Neural cell (in vitro differentiated cells): Measurements from ENCODE around the gene HPS1.

ENCODE experiments used
- EZH2 ChIP-seq: fragments of 200-600, 300-800 bp; shearing (Covaris generic), sonication (generic); IDR thresholded peaks from 2 replicates; pipeline ENCODE4 v1.6.1; 2014; ENCODE audit warnings: antibody characterized with exemption, low read length, borderline replicate concordance, mild to moderate bottlenecking; ENCODE audit not compliant: insufficient read depth, poor library complexity, severe bottlenecking
- MXI1 ChIP-seq: fragments of 450-650 bp; conservative IDR thresholded peaks from 2 replicates; pipeline ENCODE4 v1.6.1; 2014; ENCODE audit warnings: antibody characterized with exemption, mild to moderate bottlenecking; ENCODE audit not compliant: poor library complexity, severe bottlenecking
- POLR2AphosphoS5 ChIP-seq: IDR thresholded peaks from 2 replicates; pipeline ENCODE4 v1.6.1; 2012
- RAD21 ChIP-seq: fragments of 450-650 bp; conservative IDR thresholded peaks from 2 replicates; pipeline ENCODE4 v1.6.1; 2014; ENCODE audit warnings: antibody characterized with exemption, mild to moderate bottlenecking, moderate library complexity
- SMC3 ChIP-seq: fragments of 450-650 bp; conservative IDR thresholded peaks from 2 replicates; pipeline ENCODE4 v1.6.1; 2014; ENCODE audit warnings: antibody characterized with exemption, mild to moderate bottlenecking, moderate library complexity; ENCODE audit not compliant: poor library complexity
- TAF1 ChIP-seq: IDR thresholded peaks from 2 replicates; pipeline ENCODE4 v1.6.1; 2012; ENCODE audit warnings: low read depth
- TF ChIP-seq, protein P1 (sequence below): fragments of 450-650 bp; IDR thresholded peaks from 2 replicates; pipeline ENCODE4 v1.5.1; 2014; ENCODE audit warnings: antibody characterized with exemption, mild to moderate bottlenecking, moderate library complexity; ENCODE audit not compliant: poor library complexity, severe bottlenecking
- TF ChIP-seq, protein P2 (sequence below): IDR thresholded peaks from 2 replicates; pipeline ENCODE4 v1.6.1; 2012; ENCODE audit warnings: borderline replicate concordance

- TF ChIP-seq EZH2: no peak
- TF ChIP-seq, protein P1, sequence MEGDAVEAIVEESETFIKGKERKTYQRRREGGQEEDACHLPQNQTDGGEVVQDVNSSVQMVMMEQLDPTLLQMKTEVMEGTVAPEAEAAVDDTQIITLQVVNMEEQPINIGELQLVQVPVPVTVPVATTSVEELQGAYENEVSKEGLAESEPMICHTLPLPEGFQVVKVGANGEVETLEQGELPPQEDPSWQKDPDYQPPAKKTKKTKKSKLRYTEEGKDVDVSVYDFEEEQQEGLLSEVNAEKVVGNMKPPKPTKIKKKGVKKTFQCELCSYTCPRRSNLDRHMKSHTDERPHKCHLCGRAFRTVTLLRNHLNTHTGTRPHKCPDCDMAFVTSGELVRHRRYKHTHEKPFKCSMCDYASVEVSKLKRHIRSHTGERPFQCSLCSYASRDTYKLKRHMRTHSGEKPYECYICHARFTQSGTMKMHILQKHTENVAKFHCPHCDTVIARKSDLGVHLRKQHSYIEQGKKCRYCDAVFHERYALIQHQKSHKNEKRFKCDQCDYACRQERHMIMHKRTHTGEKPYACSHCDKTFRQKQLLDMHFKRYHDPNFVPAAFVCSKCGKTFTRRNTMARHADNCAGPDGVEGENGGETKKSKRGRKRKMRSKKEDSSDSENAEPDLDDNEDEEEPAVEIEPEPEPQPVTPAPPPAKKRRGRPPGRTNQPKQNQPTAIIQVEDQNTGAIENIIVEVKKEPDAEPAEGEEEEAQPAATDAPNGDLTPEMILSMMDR: no peak
- TF ChIP-seq, protein P2, sequence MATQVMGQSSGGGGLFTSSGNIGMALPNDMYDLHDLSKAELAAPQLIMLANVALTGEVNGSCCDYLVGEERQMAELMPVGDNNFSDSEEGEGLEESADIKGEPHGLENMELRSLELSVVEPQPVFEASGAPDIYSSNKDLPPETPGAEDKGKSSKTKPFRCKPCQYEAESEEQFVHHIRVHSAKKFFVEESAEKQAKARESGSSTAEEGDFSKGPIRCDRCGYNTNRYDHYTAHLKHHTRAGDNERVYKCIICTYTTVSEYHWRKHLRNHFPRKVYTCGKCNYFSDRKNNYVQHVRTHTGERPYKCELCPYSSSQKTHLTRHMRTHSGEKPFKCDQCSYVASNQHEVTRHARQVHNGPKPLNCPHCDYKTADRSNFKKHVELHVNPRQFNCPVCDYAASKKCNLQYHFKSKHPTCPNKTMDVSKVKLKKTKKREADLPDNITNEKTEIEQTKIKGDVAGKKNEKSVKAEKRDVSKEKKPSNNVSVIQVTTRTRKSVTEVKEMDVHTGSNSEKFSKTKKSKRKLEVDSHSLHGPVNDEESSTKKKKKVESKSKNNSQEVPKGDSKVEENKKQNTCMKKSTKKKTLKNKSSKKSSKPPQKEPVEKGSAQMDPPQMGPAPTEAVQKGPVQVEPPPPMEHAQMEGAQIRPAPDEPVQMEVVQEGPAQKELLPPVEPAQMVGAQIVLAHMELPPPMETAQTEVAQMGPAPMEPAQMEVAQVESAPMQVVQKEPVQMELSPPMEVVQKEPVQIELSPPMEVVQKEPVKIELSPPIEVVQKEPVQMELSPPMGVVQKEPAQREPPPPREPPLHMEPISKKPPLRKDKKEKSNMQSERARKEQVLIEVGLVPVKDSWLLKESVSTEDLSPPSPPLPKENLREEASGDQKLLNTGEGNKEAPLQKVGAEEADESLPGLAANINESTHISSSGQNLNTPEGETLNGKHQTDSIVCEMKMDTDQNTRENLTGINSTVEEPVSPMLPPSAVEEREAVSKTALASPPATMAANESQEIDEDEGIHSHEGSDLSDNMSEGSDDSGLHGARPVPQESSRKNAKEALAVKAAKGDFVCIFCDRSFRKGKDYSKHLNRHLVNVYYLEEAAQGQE: no peak
- TF ChIP-seq RAD21: no peak
- no peak for TF ChIP-seq TAF1
- no peak for TF ChIP-seq POLR2AphosphoS5
- no peak for TF ChIP-seq MXI1
- no peak for TF ChIP-seq SMC3
Observed at GRCh38 chr10:98384531-98385133, 62.1 kb downstream of the HPS1 start.
